Tibial artery (tissue), 4 donors: ENCODE measurements around the gene MGLL.
A peak's percentile ranks its signal among the peaks of the same experiment; 100 is the strongest.

Experiments
- DNase-seq, 2 donors: peaks; one replicate each; pipeline ENCODE4 v3.0.0-alpha.2; 2019
- H3K27ac ChIP-seq, 2 donors: fragments of 200-600 bp; sonication (generic) in 1 of 2; 1 replicate in 1 of 2; 2 replicates in 1 of 2; pipeline ENCODE4 v1.5.1; 2018 to 2019; ENCODE audit warnings: mild to moderate bottlenecking in 1 of 2
- H3K27me3 ChIP-seq, 2 donors: fragments of 200-600 bp; sonication (generic) in 1 of 2; one replicate each; pipeline versions ENCODE4 v1.5.1 to v1.6.0; 2016 to 2019
- H3K36me3 ChIP-seq, 3 donors: fragments of 200-600 bp; sonication (generic) in 2 of 3; one replicate each; pipeline ENCODE4 v1.5.1; 2016 to 2019; ENCODE audit warnings: mild to moderate bottlenecking in 2 of 3
- H3K4me1 ChIP-seq, 4 donors: fragments of 200-600 bp; sonication (generic) in 2 of 4; 1 replicate in 3 of 4; 2 replicates in 1 of 4; pipeline ENCODE4 v1.5.1; 2016 to 2019
- H3K4me3 ChIP-seq, 2 donors: fragments of 200-600 bp; sonication (generic) in 1 of 2; 1 replicate in 1 of 2; 2 replicates in 1 of 2; pipeline ENCODE4 v1.5.1; 2018 to 2019; ENCODE audit warnings: mild to moderate bottlenecking in 2 of 2
- H3K9me3 ChIP-seq, 3 donors: fragments of 200-600 bp; sonication (generic) in 1 of 3; one replicate each; pipeline ENCODE4 v1.5.1; 2016 to 2019
- intact Hi-C: fragments of 100-400 bp; cut with DNase I; formaldehyde crosslinking; loops from one replicate; pipeline ENCODE4 v1.15.0; 2023; ENCODE audit warnings: low total_unique reads
- TF ChIP-seq, protein P1 (sequence below), 2 experiments: fragments of 200-600 bp in 1 of 2; fragments of 450-650 bp in 1 of 2; IDR thresholded peaks; one replicate each; pipeline ENCODE4 v1.5.1; 2017 to 2019; ENCODE audit warnings: antibody characterized with exemption in 2 of 2, mild to moderate bottlenecking in 1 of 2, moderate library complexity in 1 of 2

MGLL gene

DNA sequence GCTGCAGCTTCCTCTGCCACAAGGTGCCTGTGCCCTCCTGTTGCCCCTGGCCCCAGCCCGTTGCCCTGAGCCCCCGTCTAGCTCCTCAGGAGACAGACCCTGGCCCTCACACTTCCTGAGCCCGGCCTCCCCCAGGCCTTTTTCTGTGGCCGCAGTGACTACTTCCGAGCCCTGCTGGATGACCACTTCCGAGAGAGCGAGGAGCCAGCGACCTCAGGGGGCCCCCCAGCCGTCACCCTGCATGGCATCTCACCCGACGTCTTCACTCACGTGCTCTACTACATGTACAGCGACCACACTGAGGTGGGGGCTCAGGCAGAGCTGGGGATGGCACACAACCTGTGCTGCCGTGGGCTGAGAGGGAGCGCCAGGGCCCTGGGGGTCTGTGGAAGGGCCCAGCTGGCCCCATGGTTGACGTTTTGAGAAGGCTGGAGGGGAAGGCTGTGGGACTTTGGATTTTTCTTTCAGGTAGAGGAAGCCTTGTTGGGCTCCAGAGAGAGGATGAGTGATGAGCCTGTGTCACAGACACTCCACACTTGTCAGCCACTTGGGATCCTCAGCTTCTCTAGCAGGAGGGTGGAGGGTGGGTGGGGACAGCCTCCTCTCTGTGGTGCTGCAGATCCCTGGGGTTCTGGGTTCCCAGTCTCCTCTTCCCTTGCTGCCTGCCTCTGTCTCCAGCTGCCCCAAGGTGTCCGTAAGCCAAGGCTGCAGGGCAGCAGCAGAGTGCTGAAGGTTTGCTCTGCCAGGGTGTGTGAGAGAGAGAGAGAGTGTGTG, 144.6 kb downstream of the MGLL start:
- peaks cover 36 to 67% (median 45%) of the 10 kb centered on the region in 3 donors for H3K36me3 ChIP-seq
- H3K4me1 ChIP-seq: peaks cover 12 to 34% (median 25%) of the 10 kb centered on the region in 4 donors
- H3K27ac ChIP-seq: no peak overlapping the region
- H3K27me3 ChIP-seq: no peaks in the 10 kb centered on the region
- H3K4me3 ChIP-seq: no peak overlapping the region
- TF ChIP-seq, protein P1, sequence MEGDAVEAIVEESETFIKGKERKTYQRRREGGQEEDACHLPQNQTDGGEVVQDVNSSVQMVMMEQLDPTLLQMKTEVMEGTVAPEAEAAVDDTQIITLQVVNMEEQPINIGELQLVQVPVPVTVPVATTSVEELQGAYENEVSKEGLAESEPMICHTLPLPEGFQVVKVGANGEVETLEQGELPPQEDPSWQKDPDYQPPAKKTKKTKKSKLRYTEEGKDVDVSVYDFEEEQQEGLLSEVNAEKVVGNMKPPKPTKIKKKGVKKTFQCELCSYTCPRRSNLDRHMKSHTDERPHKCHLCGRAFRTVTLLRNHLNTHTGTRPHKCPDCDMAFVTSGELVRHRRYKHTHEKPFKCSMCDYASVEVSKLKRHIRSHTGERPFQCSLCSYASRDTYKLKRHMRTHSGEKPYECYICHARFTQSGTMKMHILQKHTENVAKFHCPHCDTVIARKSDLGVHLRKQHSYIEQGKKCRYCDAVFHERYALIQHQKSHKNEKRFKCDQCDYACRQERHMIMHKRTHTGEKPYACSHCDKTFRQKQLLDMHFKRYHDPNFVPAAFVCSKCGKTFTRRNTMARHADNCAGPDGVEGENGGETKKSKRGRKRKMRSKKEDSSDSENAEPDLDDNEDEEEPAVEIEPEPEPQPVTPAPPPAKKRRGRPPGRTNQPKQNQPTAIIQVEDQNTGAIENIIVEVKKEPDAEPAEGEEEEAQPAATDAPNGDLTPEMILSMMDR (IDR thresholded peaks at IDR 0.05): no peak
- intact Hi-C loops: no loop called here
- no peaks in the 10 kb centered on the region for H3K9me3 ChIP-seq
- DNase-seq: peak; percentile 17 to 61

DNA sequence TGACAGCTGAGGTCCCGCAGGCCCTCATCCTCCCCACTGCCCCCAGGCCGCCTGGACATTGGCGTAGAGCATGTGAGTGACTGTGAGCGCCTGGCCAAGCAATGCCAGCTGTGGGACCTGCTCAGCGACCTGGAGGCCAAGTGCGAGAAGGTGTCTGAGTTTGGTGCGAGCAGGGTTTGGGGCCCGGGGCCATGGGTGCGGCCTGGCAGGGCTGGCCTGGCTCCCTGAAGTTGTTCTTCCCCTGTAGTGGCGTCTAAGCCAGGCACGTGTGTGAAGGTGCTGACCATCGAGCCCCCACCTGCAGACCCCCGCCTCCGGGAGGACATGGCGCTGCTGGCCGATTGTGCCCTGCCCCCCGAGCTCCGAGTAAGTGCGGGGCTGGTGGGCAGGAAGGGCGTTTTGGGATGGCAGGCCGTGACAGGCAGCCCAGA, 145.4 kb downstream of the MGLL start:
- DNase-seq: peak; percentile 12 to 59
- no peaks in the 10 kb centered on the region for H3K27me3 ChIP-seq
- H3K9me3 ChIP-seq: no peaks in the 10 kb centered on the region
- peaks cover 36 to 67% (median 45%) of the 10 kb centered on the region in 3 donors for H3K36me3 ChIP-seq
- intact Hi-C loops: no loop called here
- peaks cover 12 to 35% (median 26%) of the 10 kb centered on the region in 4 donors for H3K4me1 ChIP-seq
- TF ChIP-seq, protein P1 (IDR thresholded peaks at IDR 0.05): no peak
- no peak overlapping the region for H3K4me3 ChIP-seq
- H3K27ac ChIP-seq: no peak overlapping the region

DNA sequence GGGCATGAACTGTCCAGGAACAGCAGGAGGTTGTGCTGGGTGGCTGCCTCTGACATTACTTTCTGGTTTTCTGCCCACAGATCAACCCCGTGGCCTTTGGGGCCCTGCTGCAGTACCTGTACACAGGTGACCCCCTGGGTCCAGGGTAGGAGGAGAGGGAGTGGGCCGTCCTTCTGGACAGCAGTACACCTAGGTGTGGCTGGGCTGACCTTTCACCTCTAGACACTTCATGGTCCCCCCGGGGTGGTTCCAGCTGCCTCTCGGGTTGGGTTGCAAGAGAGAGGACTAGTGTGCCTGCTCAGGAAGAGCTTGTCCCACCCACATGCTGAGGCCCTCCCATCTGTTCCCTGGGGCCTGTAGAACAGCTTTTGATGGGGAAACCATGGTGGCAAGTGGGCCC, 145.9 kb downstream of the MGLL start:
- Histone ChIP-seq H3K27ac (peak overlapping the region in 1 of 2 donors; percentile 12), H3K4me3 (no peak overlapping the region), H3K9me3 (no peaks in the 10 kb centered on the region), H3K4me1 (peaks cover 12 to 40% (median 31%) of the 10 kb centered on the region in 4 donors), H3K27me3 (no peaks in the 10 kb centered on the region), H3K36me3 (peaks cover 36 to 67% (median 45%) of the 10 kb centered on the region in 3 donors)
- intact Hi-C loops: no loop called here
- DNase-seq: peak; percentile 16 to 54
- TF ChIP-seq, protein P1 (IDR thresholded peaks at IDR 0.05): no peak

DNA sequence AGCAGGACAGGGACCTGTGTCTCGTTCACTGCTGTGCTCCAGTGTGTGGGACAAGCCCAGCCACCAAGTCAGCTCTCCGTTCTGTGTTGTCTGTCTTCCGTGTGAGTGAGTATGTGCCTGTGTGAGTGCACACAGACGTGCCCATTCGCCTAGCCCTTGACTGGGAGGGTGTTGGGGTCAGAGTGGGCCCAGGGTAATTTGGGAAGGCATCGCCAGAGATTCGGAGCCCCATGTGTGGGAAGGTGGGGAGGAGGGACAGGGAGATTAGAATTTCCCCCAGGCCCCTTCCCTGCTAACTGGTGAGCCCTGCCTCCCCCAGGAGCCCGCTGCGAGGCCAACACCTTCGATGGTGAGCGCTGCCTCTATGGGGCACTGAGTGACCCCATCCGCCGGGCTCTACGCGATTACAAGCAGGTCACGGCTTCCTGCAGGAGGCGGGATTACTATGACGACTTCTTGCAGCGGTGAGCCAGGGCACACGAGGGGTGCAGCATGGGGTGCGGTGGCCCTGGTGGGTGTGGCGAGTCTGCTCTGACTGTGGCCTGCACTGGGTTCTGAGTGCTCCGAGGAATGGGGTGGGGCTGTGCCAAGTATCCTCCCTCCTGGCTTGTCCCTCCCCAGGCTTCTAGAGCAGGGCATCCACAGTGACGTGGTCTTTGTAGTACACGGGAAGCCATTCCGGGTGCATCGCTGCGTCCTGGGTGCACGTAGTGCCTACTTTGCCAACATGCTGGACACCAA, 146.5 kb downstream of the MGLL start:
- peak; percentile 12 to 64 for DNase-seq
- H3K27ac ChIP-seq: peak overlapping the region in 1 of 2 donors; percentile 12
- H3K4me1 ChIP-seq: peaks cover 12 to 43% (median 33%) of the 10 kb centered on the region in 4 donors
- intact Hi-C loops: no loop called here
- H3K36me3 ChIP-seq: peaks cover 36 to 62% (median 45%) of the 10 kb centered on the region in 3 donors
- no peaks in the 10 kb centered on the region for H3K27me3 ChIP-seq
- no peak overlapping the region for H3K4me3 ChIP-seq
- TF ChIP-seq, protein P1 (IDR thresholded peaks at IDR 0.05): no peak
- no peaks in the 10 kb centered on the region for H3K9me3 ChIP-seq

GRCh38 chr3:127674790-127675189, 147.5 kb downstream of the MGLL start:
- peaks cover 12 to 43% (median 33%) of the 10 kb centered on the region in 4 donors for H3K4me1 ChIP-seq
- H3K27ac ChIP-seq: peak overlapping the region in 1 of 2 donors; percentile 97
- intact Hi-C loops: loop anchor here (5.0 kb wide), 1 partner anchor 82 kb away; the partner anchor contains the start of gene TPRA1
- no peaks in the 10 kb centered on the region for H3K9me3 ChIP-seq
- peak in 1 of 2 donors; percentile 8 for DNase-seq
- H3K4me3 ChIP-seq: peak overlapping the region in 1 of 2 donors; percentile 96
- H3K36me3 ChIP-seq: peaks cover 32 to 52% (median 40%) of the 10 kb centered on the region in 3 donors
- TF ChIP-seq, protein P1 (IDR thresholded peaks at IDR 0.05): no peak
- H3K27me3 ChIP-seq: no peaks in the 10 kb centered on the region
